Activated CD8-positive, alpha-beta memory T cell treated with anti-CD3 and anti-CD28 coated beads, Interleukin-2, amount 50 U/mL, for 24 hours (primary cell): ENCODE results near the gene CHKA.
"Not testable (repeated sequence)": the region's sequence is repeated elsewhere in the genome, so short reads cannot be mapped to it uniquely, and the experiment has no call there.

ENCODE experiments used
- DNase-seq: peaks from one replicate; pipeline ENCODE4 v3.0.0-alpha.2; 2020; ENCODE audit errors: extremely low read depth

Gene CHKA

GRCh38 chr11:68115285-68115684 is 5.9 kb downstream of the CHKA start:
- DNase-seq, result no peak

GRCh38 chr11:68113986-68114385 is 7.2 kb downstream of the CHKA start:
- DNase-seq, result no peak

GRCh38 chr11:68107689-68108088 is 13.5 kb downstream of the CHKA start:
- DNase-seq, result no peak

- no peak for DNase-seq
Observed at GRCh38 chr11:68106165-68106940, 14.8 kb downstream of the CHKA start.

- DNase-seq, result no peak
Observed at GRCh38 chr11:68099474-68100405, 21.4 kb downstream of the CHKA start.

GRCh38 chr11:68099057-68099456 is 22.1 kb downstream of the CHKA start:
- no peak for DNase-seq

- no peak for DNase-seq
Observed at GRCh38 chr11:68096962-68097361, 24.2 kb downstream of the CHKA start.

- DNase-seq, result no peak
Observed at GRCh38 chr11:68093565-68093964, 27.6 kb downstream of the CHKA start.

- not testable (repeated sequence) for DNase-seq
Observed at GRCh38 chr11:68092946-68093345, 28.2 kb downstream of the CHKA start.

GRCh38 chr11:68092411-68092810 is 28.8 kb downstream of the CHKA start:
- no peak for DNase-seq

GRCh38 chr11:68090706-68091105 is 30.5 kb downstream of the CHKA start:
- no peak for DNase-seq

- DNase-seq, result no peak
Observed at GRCh38 chr11:68090287-68090686, 30.9 kb downstream of the CHKA start.

GRCh38 chr11:68089679-68090078 is 31.5 kb downstream of the CHKA start:
- no peak for DNase-seq

GRCh38 chr11:68083517-68083916 is 37.7 kb downstream of the CHKA start:
- no peak for DNase-seq

GRCh38 chr11:68082481-68082880 is 38.7 kb downstream of the CHKA start:
- no peak for DNase-seq

GRCh38 chr11:68081691-68082090 is 39.5 kb downstream of the CHKA start:
- no peak for DNase-seq

GRCh38 chr11:68080860-68081259 is 40.3 kb downstream of the CHKA start:
- no peak for DNase-seq

GRCh38 chr11:68077617-68078582 is 43.3 kb downstream of the CHKA start:
- no peak for DNase-seq

- no peak for DNase-seq
Observed at GRCh38 chr11:68076371-68077042, 44.7 kb downstream of the CHKA start.

- no peak for DNase-seq
Observed at GRCh38 chr11:68074584-68075352, 46.4 kb downstream of the CHKA start.
